NCI-H2171 (cell line): Measurements from ENCODE around the gene PCAT6.

ENCODE experiments used
- DNase-seq: peaks from one replicate; lab custom pipeline; 2025; lab: John Stamatoyannopoulos, UW

The PCAT6 gene

DNA sequence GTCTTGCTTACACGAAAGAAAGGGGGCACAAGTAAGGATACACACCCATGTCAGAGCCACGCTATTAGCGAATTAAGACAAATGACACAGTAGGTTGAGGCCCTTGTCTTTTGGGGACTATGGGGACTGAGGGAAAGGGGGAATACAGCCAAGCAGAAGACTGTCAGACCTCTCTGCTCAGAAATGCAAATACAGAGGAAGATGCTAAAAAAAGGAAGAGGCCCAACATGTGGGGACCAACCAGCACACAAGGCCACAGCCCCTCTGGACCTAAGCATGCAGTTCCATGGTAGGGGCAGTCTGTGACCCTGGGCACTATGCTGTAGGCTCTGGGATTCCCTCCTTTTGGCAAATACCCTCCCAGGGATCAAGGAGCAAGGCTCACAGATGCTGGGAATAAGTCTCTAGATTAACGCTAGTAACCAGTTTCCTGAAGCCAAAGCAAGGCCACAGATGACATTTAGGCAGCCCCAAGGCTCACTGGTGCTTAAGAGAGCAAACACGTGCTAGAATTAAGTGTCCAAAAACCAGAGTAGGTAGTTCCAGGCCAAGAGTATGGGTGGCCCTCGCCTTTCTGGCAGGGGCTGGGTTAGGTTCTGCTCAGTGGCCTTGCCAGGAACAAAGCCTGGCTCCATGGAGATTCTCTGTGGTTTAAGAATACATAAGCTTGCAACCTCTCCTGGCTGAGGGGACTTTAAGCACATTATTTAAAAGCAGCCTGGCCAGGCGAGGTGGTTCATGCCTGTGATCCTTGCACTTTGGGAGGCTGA is 40.0 kb downstream of the PCAT6 start:
- DNase-seq, result no peak

DNA sequence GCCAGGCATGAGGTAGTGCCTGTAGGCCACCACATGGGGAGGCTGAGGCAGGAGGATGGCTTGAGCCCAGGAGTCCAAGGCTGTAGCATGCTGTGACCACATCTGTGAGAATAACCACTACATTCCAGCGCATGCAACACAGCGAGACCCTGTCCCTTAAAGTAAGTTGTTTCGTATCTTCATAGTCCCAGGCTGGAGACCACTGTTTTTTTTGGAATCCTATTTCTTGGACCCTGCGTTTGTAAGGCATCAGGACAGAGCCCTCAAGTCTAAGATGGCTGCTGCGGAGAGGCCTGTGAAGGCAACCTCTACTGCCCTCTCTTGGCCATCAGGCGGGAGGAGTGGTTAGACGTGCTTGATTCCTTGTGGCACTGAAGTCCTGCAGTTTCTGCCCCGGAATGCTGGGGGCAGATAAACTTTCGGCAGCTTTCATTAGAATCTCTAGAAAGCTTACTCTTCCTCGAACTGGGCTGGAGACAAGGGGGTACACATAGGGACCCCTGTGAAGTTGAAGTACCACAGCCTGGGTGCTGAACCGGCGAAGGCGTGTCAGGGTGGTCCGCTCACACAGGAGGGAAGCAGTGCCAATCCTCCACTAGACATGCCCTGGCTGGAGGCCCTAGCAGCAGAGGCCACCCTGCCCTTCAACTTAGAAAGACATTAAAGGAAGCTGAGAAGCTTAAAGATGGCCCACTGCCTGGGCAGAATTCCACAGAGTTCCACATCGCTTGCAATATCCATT is 41.6 kb downstream of the PCAT6 start:
- peak; percentile 3 for DNase-seq

- DNase-seq, result no peak
Measured at GRCh38 chr1:202854787-202855186, 44.0 kb downstream of the PCAT6 start.

GRCh38 chr1:202856014-202856413 is 45.3 kb downstream of the PCAT6 start:
- DNase-seq, result no peak

DNA sequence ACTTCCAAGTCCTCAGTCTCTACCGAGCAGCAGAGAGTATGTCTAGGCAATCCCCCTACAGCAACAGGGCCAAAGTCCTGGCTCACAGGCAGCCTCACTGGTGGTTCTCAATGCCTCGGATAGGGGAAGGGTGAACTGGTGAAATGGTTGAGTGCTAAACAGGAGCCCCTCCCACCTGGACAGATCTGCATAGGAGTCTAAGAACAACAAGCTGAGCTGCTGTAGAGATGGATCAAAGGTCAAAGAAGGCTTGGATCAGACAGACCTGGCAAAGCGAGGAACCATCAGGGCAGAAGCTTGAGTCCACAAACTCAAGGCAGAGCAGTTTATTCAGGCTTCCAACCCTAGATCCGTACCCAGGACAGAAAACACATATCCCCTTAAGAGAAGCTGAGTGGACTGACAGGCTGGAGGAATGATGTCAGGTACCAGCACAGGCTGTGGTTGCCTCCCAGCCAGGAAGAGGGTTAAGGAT is 46.4 kb downstream of the PCAT6 start:
- no peak for DNase-seq

DNA sequence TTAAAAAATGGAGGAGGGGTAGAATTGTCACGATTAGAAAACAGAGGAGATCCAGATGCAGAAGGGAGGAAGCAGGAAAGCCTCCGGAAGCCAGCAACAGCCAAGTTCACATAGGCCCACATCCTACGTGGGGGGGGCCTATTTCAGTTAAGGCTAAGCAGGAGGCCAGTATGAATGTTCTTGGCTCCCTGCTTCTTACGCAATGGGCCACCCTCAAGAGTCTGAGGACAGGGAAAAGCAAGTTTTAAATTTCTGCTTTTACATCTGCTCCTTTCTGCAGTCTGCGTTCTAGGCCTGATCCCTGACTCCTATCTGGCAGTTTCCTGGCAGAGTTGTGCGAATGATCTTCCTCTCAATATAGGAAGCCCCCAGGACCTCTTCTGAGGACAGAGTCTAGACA is 47.6 kb downstream of the PCAT6 start:
- DNase-seq, result no peak

- no peak for DNase-seq
Measured at GRCh38 chr1:202858789-202859414, 48.1 kb downstream of the PCAT6 start.

DNA sequence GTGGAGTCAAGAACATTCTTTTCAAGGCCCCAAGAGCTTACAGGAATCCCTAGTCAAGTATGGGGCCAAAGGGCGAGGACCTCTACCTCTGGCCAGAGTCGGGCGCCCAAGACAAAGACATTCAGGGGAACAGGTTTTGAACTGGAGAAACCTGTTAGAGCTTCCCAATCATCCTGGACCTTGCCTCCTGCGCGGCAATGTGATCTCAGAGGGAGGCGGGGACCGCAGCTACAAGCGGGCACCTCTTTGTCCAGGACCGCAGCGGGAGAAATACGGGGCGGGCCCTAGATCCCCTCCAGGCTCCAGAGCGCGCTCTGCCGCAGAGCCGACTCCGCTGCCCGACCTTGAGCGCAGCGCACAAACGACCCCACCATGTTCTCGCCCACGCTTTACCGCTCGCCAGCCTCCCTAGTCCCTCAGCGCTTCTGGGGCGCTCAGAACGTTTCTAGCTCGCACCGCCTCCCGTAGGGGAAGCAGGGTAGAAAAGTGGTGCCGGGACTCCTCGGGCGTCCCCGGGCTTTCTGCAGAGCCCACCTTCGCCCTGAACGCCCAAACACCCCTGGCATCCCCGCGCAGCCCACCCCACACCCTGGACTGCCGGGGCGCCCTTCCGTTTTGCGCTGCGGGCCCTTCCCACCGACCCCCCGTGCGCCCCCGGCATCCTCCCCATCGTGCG is 50.1 kb downstream of the PCAT6 start:
- peak; percentile 8 for DNase-seq
